H1 (cell line): Measurements from ENCODE around the gene PSME1. TPM values are rescaled to one million over a fixed set of nuclear protein-coding genes. Genes with fewer than 3 reads are reported as not detected.

Source experiments
- CTCF ChIA-PET: fragments of 300-600 bp; sonication (Branson Sonifier 250); formaldehyde crosslinking; loops from one replicate; lab custom pipeline; 2021; ENCODE audit not compliant: partially characterized antibody; lab: Charles Lee
- POLR2A ChIA-PET: fragments of 300-600 bp; sonication (Branson Sonifier 250); formaldehyde crosslinking; loops from one replicate; lab custom pipeline; 2021; ENCODE audit warnings: inconsistent platforms; ENCODE audit not compliant: partially characterized antibody; lab: Charles Lee
- DNase-seq, 2 experiments: peaks; one replicate each; pipeline versions ENCODE4 v3.0.0 to v3.0.0-alpha.2; 2010 to 2022; ENCODE audit warnings: low spot score in 2 of 2, low read depth in 1 of 2, mixed read lengths in 1 of 2
- FAIRE-seq: peaks from 2 replicates; lab custom pipeline; 2011; peaks lifted over from hg19 to GRCh38; lab: Jason Lieb, UNC
- H2AFZ ChIP-seq: 2 replicates; pipeline ENCODE4 v1.8.1; 2012; ENCODE audit warnings: low read length, inconsistent platforms
- H2AK5ac ChIP-seq: 2 replicates; pipeline ENCODE4 v1.6.1; 2013; ENCODE audit warnings: low read depth, low read length
- H2BK120ac ChIP-seq: replicated peaks from 2 replicates; pipeline ENCODE3; 2013; ENCODE audit warnings: low read depth, low read length, inconsistent platforms
- H2BK12ac ChIP-seq: 2 replicates; pipeline ENCODE4 v1.6.1; 2013; ENCODE audit warnings: low read depth, low read length
- H2BK15ac ChIP-seq: 2 replicates; pipeline ENCODE4 v1.6.1; 2013; ENCODE audit warnings: low read length
- H2BK20ac ChIP-seq: 2 replicates; pipeline ENCODE4 v1.6.1; 2013; ENCODE audit warnings: low read length
- H2BK5ac ChIP-seq: 2 replicates; pipeline ENCODE4 v1.6.1; 2013; ENCODE audit warnings: low read depth, low read length
- H3K14ac ChIP-seq: 2 replicates; pipeline ENCODE4 v1.6.1; 2013; ENCODE audit warnings: inconsistent platforms; ENCODE audit not compliant: insufficient read length
- H3K18ac ChIP-seq: 2 replicates; pipeline ENCODE4 v1.6.1; 2013; ENCODE audit warnings: low read length; ENCODE audit errors: extremely low read depth
- H3K23ac ChIP-seq: 2 replicates; pipeline ENCODE4 v1.6.1; 2013; ENCODE audit warnings: inconsistent platforms; ENCODE audit not compliant: insufficient read length
- H3K23me2 ChIP-seq: 2 replicates; pipeline ENCODE4 v1.6.1; 2013; ENCODE audit warnings: low read depth, low read length
- H3K27ac ChIP-seq: 2 replicates; pipeline ENCODE4 v1.6.1; 2011; ENCODE audit warnings: low read depth, low read length, inconsistent platforms
- H3K27me3 ChIP-seq, 4 experiments: replicated peaks in 1 of 4; 1 replicate in 1 of 4; 2 replicates in 3 of 4; pipeline versions ENCODE4 v1.6.1 to v1.8.1; 2011 to 2013; ENCODE audit warnings: low read length in 3 of 4, mild to moderate bottlenecking in 3 of 4, inconsistent platforms in 2 of 4, mixed read lengths in 2 of 4, moderate library complexity in 1 of 4; ENCODE audit not compliant: control insufficient read depth in 3 of 4, insufficient read depth in 3 of 4; ENCODE audit errors: extremely low read depth in 1 of 4
- H3K36me3 ChIP-seq, 4 experiments: 2 replicates each; pipeline versions ENCODE4 v1.6.1 to v1.8.1; 2011 to 2013; ENCODE audit warnings: mild to moderate bottlenecking in 4 of 4, low read length in 3 of 4, moderate library complexity in 2 of 4, control low read depth in 1 of 4, inconsistent platforms in 1 of 4; ENCODE audit not compliant: insufficient read depth in 4 of 4, control insufficient read depth in 2 of 4
- H3K4ac ChIP-seq: replicated peaks from 2 replicates; pipeline ENCODE3; 2013; ENCODE audit warnings: low read length, low read depth, mixed read lengths, inconsistent platforms; ENCODE audit not compliant: insufficient read length
- H3K4me1 ChIP-seq, 4 experiments: replicated peaks in 1 of 4; 1 replicate in 1 of 4; 2 replicates in 3 of 4; pipeline versions ENCODE4 v1.6.1 to v1.8.1; 2011 to 2013; ENCODE audit warnings: low read length in 3 of 4, inconsistent platforms in 2 of 4, mixed read lengths in 1 of 4; ENCODE audit not compliant: insufficient read depth in 4 of 4, control insufficient read depth in 3 of 4
- H3K4me2 ChIP-seq, 2 experiments: 2 replicates each; pipeline versions ENCODE4 v1.6.1 to v1.8.1; 2011 to 2013; ENCODE audit warnings: low read depth in 2 of 2, low read length in 2 of 2, control low read depth in 1 of 2, inconsistent platforms in 1 of 2, mild to moderate bottlenecking in 1 of 2; ENCODE audit not compliant: insufficient read depth in 1 of 2
- H3K4me3 ChIP-seq, 4 experiments: fragments of 200-600, 300-600 bp in 1 of 4; sonication (generic), shearing (Covaris generic), sonication (Bioruptor Twin) in 1 of 4; 2 replicates each; pipeline versions ENCODE4 v1.5.1 to v1.8.1; 2011 to 2016; ENCODE audit warnings: low read length in 4 of 4, low read depth in 3 of 4, control low read depth in 2 of 4, inconsistent platforms in 2 of 4, mild to moderate bottlenecking in 2 of 4, mixed read lengths in 1 of 4, moderate library complexity in 1 of 4; ENCODE audit not compliant: insufficient read depth in 2 of 4; ENCODE audit errors: extremely low read depth in 1 of 4
- H3K56ac ChIP-seq: replicated peaks from 2 replicates; pipeline ENCODE3; 2013; ENCODE audit warnings: low read depth, mild to moderate bottlenecking, mixed read lengths, low read length, inconsistent platforms; ENCODE audit not compliant: insufficient read length
- H3K79me1 ChIP-seq: 2 replicates; pipeline ENCODE4 v1.6.1; 2013; ENCODE audit warnings: low read depth, low read length, control low read depth
- H3K79me2 ChIP-seq, 2 experiments: 2 replicates each; pipeline versions ENCODE4 v1.6.1 to v1.8.1; 2012 to 2013; ENCODE audit warnings: low read length in 2 of 2, mild to moderate bottlenecking in 2 of 2, inconsistent platforms in 1 of 2; ENCODE audit not compliant: insufficient read depth in 2 of 2, control insufficient read depth in 1 of 2
- H3K9ac ChIP-seq, 4 experiments: replicated peaks in 1 of 4; 1 replicate in 1 of 4; 2 replicates in 3 of 4; pipeline versions ENCODE4 v1.6.1 to v1.8.1; 2011 to 2013; ENCODE audit warnings: low read depth in 3 of 4, low read length in 3 of 4, control low read depth in 2 of 4, mild to moderate bottlenecking in 2 of 4, moderate library complexity in 2 of 4, inconsistent platforms in 1 of 4; ENCODE audit errors: extremely low read depth in 1 of 4
- H3K9me3 ChIP-seq, 2 experiments: 2 replicates each; pipeline versions ENCODE4 v1.6.1 to v1.8.1; 2012 to 2013; ENCODE audit warnings: mild to moderate bottlenecking in 2 of 2, moderate library complexity in 2 of 2, control low read depth in 1 of 2, inconsistent platforms in 1 of 2, low read depth in 1 of 2, low read length in 1 of 2, mixed read lengths in 1 of 2; ENCODE audit not compliant: insufficient read depth in 2 of 2
- H4K20me1 ChIP-seq, 2 experiments: replicated peaks in 1 of 2; 2 replicates each; pipeline versions ENCODE3 to v1.8.1; 2011 to 2013; ENCODE audit warnings: inconsistent platforms in 2 of 2, low read length in 2 of 2, mild to moderate bottlenecking in 1 of 2; ENCODE audit not compliant: insufficient read depth in 2 of 2, control insufficient read depth in 1 of 2
- H4K5ac ChIP-seq: 2 replicates; pipeline ENCODE4 v1.6.1; 2013; ENCODE audit warnings: low read length, low read depth, mixed read lengths, inconsistent platforms; ENCODE audit not compliant: insufficient read length
- H4K8ac ChIP-seq: 2 replicates; pipeline ENCODE4 v1.8.0; 2013; ENCODE audit warnings: mild to moderate bottlenecking, moderate library complexity, low read length, inconsistent platforms; ENCODE audit not compliant: insufficient read depth; ENCODE audit errors: extremely low read depth
- H4K91ac ChIP-seq: replicated peaks from 2 replicates; pipeline ENCODE3; 2013; ENCODE audit warnings: low read length, mixed read lengths, inconsistent platforms; ENCODE audit not compliant: insufficient read length
- CBX5 ChIP-seq: fragments of 300-800, 300-1000 bp; sonication (generic); IDR thresholded peaks from 2 replicates; pipeline ENCODE4 v1.7.1; 2016; ENCODE audit warnings: antibody characterized with exemption, low read length, low read depth
- CHD2 ChIP-seq: IDR thresholded peaks from 2 replicates; pipeline ENCODE4 v1.6.1; 2012; ENCODE audit warnings: low read length, improper control_type of control experiment
- EP300 ChIP-seq, 2 experiments: IDR thresholded peaks; 1 replicate in 1 of 2; 2 replicates in 1 of 2; pipeline ENCODE4 v1.6.1; 2011 to 2012; ENCODE audit warnings: low read depth in 2 of 2, low read length in 2 of 2, mild to moderate bottlenecking in 2 of 2, borderline replicate concordance in 1 of 2, inconsistent platforms in 1 of 2, moderate library complexity in 1 of 2
- HDAC2 ChIP-seq, 2 experiments: fragments of 300-600 bp in 1 of 2; sonication (generic) in 1 of 2; IDR thresholded peaks; 2 replicates each; pipeline ENCODE4 v1.6.1; 2011 to 2012; ENCODE audit warnings: low read depth in 2 of 2, low read length in 2 of 2, mild to moderate bottlenecking in 2 of 2, moderate library complexity in 2 of 2, borderline replicate concordance in 1 of 2, inconsistent platforms in 1 of 2
- JUN ChIP-seq: IDR thresholded peaks from 2 replicates; pipeline ENCODE4 v1.6.1; 2011; ENCODE audit warnings: low read depth, mild to moderate bottlenecking, improper control_type of control experiment, low read length
- POLR2A ChIP-seq, 2 experiments: IDR thresholded peaks; 1 replicate in 1 of 2; 2 replicates in 1 of 2; pipeline ENCODE4 v1.6.1; 2011; ENCODE audit warnings: low read depth in 2 of 2, low read length in 2 of 2, mild to moderate bottlenecking in 2 of 2; ENCODE audit errors: control extremely low read depth in 1 of 2
- RXRA ChIP-seq: IDR thresholded peaks from 2 replicates; pipeline ENCODE4 v1.6.1; 2011; ENCODE audit warnings: low read depth, mild to moderate bottlenecking, low read length, moderate library complexity; ENCODE audit not compliant: insufficient read depth
- SP1 ChIP-seq: IDR thresholded peaks from 2 replicates; pipeline ENCODE4 v1.6.1; 2011; ENCODE audit warnings: low read depth, low read length
- SP2 ChIP-seq: IDR thresholded peaks from 2 replicates; pipeline ENCODE4 v1.6.1; 2012; ENCODE audit warnings: mild to moderate bottlenecking, low read length, inconsistent platforms
- SP4 ChIP-seq: IDR thresholded peaks from 2 replicates; pipeline ENCODE4 v1.6.1; 2012; ENCODE audit warnings: low read length, inconsistent platforms
- TAF1 ChIP-seq: IDR thresholded peaks from 2 replicates; pipeline ENCODE4 v1.6.1; 2011; ENCODE audit warnings: mild to moderate bottlenecking, low read depth, low read length
- TAF7 ChIP-seq: optimal IDR thresholded peaks from 2 replicates; pipeline ENCODE3; 2011; ENCODE audit warnings: low read depth, mild to moderate bottlenecking, inconsistent platforms, low read length, moderate library complexity, borderline replicate concordance
- WGBS, 2 experiments: shearing (Covaris generic) in 1 of 2; methylation state at CpG; one replicate each; pipeline versions ENCODE4 v1.1.6 to v1.1.7; 2013 to 2015; ENCODE audit warnings: low lambda C conversion rate in 2 of 2, mixed read lengths in 2 of 2, inconsistent platforms in 1 of 2, low coverage in 1 of 2, missing lambda C conversion rate in 1 of 2; ENCODE audit not compliant: insufficient replicate concordance in 2 of 2, insufficient coverage in 1 of 2, insufficient read length in 1 of 2; ENCODE audit errors: extremely low coverage in 1 of 2, missing lambda C conversion rate in 1 of 2; 5-methylcytosine and 5-hydroxymethylcytosine counted together
- polyA plus RNA-seq, 7 experiments: library from polyadenylated mRNA; depleted of rRNA in 3 of 7; stranded (reverse) in 5 of 7; unstranded in 2 of 7; fragments of >200 nt in 5 of 7; fragments of 200-250 nt in 2 of 7; gene quantifications; 1 replicate in 5 of 7; 2 replicates in 1 of 7; 4 replicates in 1 of 7; pipeline versions ENCODE4 v1.2.1 to v1.2.3, GENCODE V29; 2011 to 2013; ENCODE audit warnings: missing spikeins in 2 of 7, mixed read lengths in 2 of 7
- total RNA-seq: library from RNA; stranded (reverse); fragmentation: NEBNext Ultra II Directional; extraction: Animal tissue kit (Norgen Biotek cat#: 25700); gene quantifications from 2 replicates; pipeline ENCODE4 v1.2.1, GENCODE V29; 2021
- TF ChIP-seq, protein P1 (sequence below): IDR thresholded peaks from 2 replicates; pipeline ENCODE4 v1.6.1; 2011; ENCODE audit warnings: low read depth, mild to moderate bottlenecking, low read length; ENCODE audit not compliant: insufficient read depth

PSME1 gene
- total and polyA plus RNA-seq, 2 of the 8 experiments (the other 6 are each of a cell fraction or from before 2014, with no cell fraction given) = 74.9 to 85.9 TPM

DNA sequence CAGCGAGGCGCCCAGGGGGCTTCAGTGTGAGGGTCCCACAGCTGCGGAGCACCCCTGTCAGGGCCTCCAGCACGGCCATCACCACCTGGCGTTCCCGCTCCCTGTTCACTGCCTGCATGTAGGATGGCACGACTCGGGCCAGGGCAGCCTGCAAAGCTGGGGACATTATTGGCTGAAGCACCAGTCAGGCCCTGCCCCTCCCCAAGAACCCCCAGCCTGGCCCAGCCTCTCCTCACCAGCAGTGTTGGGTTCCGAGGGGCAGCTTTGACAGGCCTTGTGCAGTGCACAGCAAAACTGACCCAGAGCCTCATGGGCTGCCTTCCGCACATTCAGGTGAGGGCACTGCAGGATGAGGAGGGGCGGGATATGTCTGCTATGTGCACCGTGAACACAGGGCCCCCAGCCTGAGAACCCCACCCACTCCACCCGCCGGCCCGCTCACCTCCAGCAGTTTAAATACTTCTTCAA is 47.1 kb downstream of the PSME1 start:
- no peak for FAIRE-seq
- CTCF ChIA-PET = interaction anchor here (1.0 to 1.3 kb wide), 2 partner anchors 11 to 22 kb away, joined by 4 to 5 read pairs; partner anchors contain the start of genes IRF9 and REC8
- no peak overlapping the region for H3K14ac ChIP-seq
- TF ChIP-seq CHD2 (no peak), POLR2A (IDR thresholded peaks at IDR 0.05; ENCODE audit: control extremely low read depth in 1 of 2, low read depth in 2 of 2, low read length in 2 of 2) (no peak), TAF7 (no peak), HDAC2 (IDR thresholded peaks at IDR 0.05; ENCODE audit: borderline replicate concordance in 1 of 2, low read depth in 2 of 2, low read length in 2 of 2) (no peak), SP2 (no peak), SP4 (no peak), SP1 (no peak), TAF1 (no peak), JUN (no peak), EP300 (IDR thresholded peaks at IDR 0.05; ENCODE audit: borderline replicate concordance in 1 of 2, low read depth in 2 of 2, low read length in 2 of 2) (no peak), RXRA (no peak), CBX5 (no peak)
- TF ChIP-seq, protein P1, sequence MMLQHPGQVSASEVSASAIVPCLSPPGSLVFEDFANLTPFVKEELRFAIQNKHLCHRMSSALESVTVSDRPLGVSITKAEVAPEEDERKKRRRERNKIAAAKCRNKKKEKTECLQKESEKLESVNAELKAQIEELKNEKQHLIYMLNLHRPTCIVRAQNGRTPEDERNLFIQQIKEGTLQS = no peak

More for the DNA sequence above, 47.1 kb downstream of the PSME1 start:
- Histone ChIP-seq H3K18ac (no peak overlapping the region), H3K36me3 (peaks cover 26 to 83% (median 69%) of the 10 kb centered on the region in 4 experiments), H3K23me2 (peaks cover 3% of the 10 kb centered on the region; the same call in 1 of the 2 replicates), H2BK12ac (no peak overlapping the region), H4K91ac (no peak overlapping the region), H3K4me2 (no peak overlapping the region), H4K20me1 (peaks cover 2 to 28% of the 10 kb centered on the region in 2 experiments), H2BK20ac (no peak overlapping the region), H3K9me3 (no peaks in the 10 kb centered on the region), H2AK5ac (no peak overlapping the region), H2AFZ (no peak overlapping the region), H3K56ac (no peak overlapping the region), H3K27ac (no peak overlapping the region), H3K9ac (no peak overlapping the region), H3K4me1 (peaks cover 0 to 6% (median 4%) of the 10 kb centered on the region in 4 experiments; a peak in 6 of 7 replicates), H2BK15ac (no peak overlapping the region), H3K27me3 (no peaks in the 10 kb centered on the region), H3K23ac (no peak overlapping the region), H2BK120ac (no peak overlapping the region), H4K5ac (no peak overlapping the region), H3K4me3 (no peak overlapping the region), H3K79me1 (peaks cover 14% of the 10 kb centered on the region), H4K8ac (no peak overlapping the region; the same call in 1 of the 2 replicates), H3K4ac (no peak overlapping the region), H3K79me2 (peaks cover 0 to 13% of the 10 kb centered on the region in 2 experiments; a peak in 2 of 4 replicates), H2BK5ac (no peak overlapping the region)
- WGBS, 2 experiments = 94% methylated on average over 13 of the region's 15 CpGs; no CpG with 5 or more reads in 1 of the 2 experiments
- DNase-seq = no peak
- POLR2A ChIA-PET = interaction anchor here (0.8 to 9.3 kb wide), 8 partner anchors 8 to 58 kb away, joined by 3 to 158 read pairs (median 6); partner anchors contain the start of genes EMC9, IRF9, REC8 and RNF31
